ENCODE measurements around the gene ACSF3. TPM values are rescaled to one million over a fixed set of nuclear protein-coding genes. Genes with fewer than 3 reads are reported as not detected.
"Not testable (repeated sequence)": the region's sequence is repeated elsewhere in the genome, so short reads cannot be mapped to it uniquely, and the experiment has no call there.

ACSF3 gene
- total RNA-seq, 1 experiment from 2014 or later, result 34.0 TPM

DNA sequence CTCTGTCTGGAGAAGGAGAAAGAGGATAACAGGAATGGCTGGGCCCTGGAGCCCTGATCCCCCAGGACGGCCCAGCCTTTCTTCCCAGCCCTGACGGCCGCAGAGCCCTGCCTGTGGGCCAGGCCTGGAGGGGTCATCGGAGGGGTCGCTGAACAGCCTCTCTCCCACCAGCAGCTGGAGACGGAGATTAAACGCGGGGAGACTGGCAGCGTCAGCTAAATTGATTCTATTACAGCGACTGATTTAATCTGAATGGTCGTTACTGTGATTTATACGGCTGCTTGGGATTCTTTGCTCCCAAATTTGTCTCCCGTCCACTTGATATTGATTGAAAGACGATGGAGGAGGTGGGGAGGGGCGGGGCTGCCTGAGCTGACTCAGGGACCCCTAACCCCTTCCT is 70.8 kb downstream of the ACSF3 start:
- Histone ChIP-seq H3K27me3 (ENCODE audit: insufficient read depth, low read depth) (no peaks in the 10 kb centered on the region), H3K4me3 (no peak overlapping the region), H3K9me3 (ENCODE audit: insufficient read depth, low read depth) (no peaks in the 10 kb centered on the region), H3K4me2 (no peak overlapping the region), H3F3A (ENCODE audit: insufficient read depth, low read depth) (0 out of 2 replicates have a peak, but pooled peaks cover 3% of the 10 kb centered on the region), H3K27ac (no peak overlapping the region), H4K20me1 (ENCODE audit: insufficient read depth) (no peaks in the 10 kb centered on the region), H3K9me2 (ENCODE audit: insufficient read depth) (no peaks in the 10 kb centered on the region), H3K36me3 (ENCODE audit: low read depth) (no peaks in the 10 kb centered on the region), H3K4me1 (replicated peaks; ENCODE audit: insufficient read depth) (peaks cover 6% of the 10 kb centered on the region; the same call in 1 of the 2 replicates), H2AFZ (no peak overlapping the region), H3K79me2 (ENCODE audit: low read depth) (no peaks in the 10 kb centered on the region)
- intact Hi-C loops (cut with micrococcal nuclease; ENCODE audit: unreplicated experiment), result no loop called here
- CTCF ChIA-PET, result interaction anchor here (0.6 kb wide), 1 partner anchor 1276 kb away, joined by 3 read pairs; no protein-coding TSS in a partner anchor
- BruUV-seq (replicated peaks), result no TSS peak
- POLR2A ChIA-PET (ENCODE audit: unreplicated experiment), result no interaction called here
- TF ChIP-seq EZH2 (IDR thresholded peaks at IDR 0.05; ENCODE audit: low read depth), result no peak
- TF ChIP-seq, protein P1, sequence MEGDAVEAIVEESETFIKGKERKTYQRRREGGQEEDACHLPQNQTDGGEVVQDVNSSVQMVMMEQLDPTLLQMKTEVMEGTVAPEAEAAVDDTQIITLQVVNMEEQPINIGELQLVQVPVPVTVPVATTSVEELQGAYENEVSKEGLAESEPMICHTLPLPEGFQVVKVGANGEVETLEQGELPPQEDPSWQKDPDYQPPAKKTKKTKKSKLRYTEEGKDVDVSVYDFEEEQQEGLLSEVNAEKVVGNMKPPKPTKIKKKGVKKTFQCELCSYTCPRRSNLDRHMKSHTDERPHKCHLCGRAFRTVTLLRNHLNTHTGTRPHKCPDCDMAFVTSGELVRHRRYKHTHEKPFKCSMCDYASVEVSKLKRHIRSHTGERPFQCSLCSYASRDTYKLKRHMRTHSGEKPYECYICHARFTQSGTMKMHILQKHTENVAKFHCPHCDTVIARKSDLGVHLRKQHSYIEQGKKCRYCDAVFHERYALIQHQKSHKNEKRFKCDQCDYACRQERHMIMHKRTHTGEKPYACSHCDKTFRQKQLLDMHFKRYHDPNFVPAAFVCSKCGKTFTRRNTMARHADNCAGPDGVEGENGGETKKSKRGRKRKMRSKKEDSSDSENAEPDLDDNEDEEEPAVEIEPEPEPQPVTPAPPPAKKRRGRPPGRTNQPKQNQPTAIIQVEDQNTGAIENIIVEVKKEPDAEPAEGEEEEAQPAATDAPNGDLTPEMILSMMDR (conservative IDR thresholded peaks at IDR 0.05), result no peak
- DNase-seq, result no peak

DNA sequence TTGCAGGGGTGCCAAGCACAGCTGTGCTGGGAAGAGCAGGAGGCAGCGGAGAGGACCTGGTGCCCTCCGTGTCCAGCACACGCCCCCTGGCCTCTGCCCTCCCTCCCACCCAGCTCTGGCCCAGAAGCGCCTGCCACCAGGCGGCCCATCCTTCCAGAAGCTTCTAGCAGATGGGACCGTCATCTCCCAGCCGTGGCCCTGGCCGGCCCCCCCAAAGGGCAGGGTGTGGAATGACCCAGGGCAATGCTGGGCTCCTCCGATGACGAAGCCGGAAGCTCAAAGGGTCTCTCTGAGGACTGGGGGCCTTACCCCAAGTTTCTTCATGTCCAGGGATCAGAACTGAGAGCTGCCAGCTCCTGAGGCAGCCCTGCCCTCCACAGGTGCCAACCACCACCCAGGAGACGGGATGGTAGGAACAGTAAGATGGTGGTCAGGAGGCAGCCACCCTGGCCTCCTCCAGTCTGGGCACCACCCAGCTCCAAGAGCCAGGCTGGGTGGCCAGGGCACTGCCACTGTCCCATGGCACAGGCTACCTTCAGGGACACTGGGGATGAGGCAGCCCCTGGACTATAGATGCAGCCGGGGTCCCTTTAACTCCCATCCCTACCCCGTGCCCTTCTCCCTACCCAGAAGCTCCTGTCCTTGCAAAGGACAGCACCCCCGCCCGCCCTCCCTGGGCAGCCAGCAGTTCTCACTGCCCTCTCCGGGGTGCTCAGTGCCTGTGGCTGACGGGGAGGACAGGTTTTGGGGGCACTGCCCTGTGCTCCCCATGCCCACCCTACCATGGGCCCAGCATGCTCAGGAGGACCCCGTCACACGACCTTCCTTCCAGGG is 71.4 kb downstream of the ACSF3 start:
- Histone ChIP-seq H3K9me2 (ENCODE audit: insufficient read depth) (no peaks in the 10 kb centered on the region), H3K27me3 (ENCODE audit: insufficient read depth, low read depth) (no peaks in the 10 kb centered on the region), H2AFZ (no peak overlapping the region), H4K20me1 (ENCODE audit: insufficient read depth) (no peaks in the 10 kb centered on the region), H3K79me2 (ENCODE audit: low read depth) (no peaks in the 10 kb centered on the region), H3K27ac (no peak overlapping the region), H3K4me2 (no peak overlapping the region), H3K4me1 (replicated peaks; ENCODE audit: insufficient read depth) (peaks cover 6% of the 10 kb centered on the region; the same call in 1 of the 2 replicates), H3K9me3 (ENCODE audit: insufficient read depth, low read depth) (no peaks in the 10 kb centered on the region), H3F3A (ENCODE audit: insufficient read depth, low read depth) (peaks cover 5% of the 10 kb centered on the region; the same call in 1 of the 2 replicates), H3K4me3 (no peak overlapping the region), H3K36me3 (ENCODE audit: low read depth) (no peaks in the 10 kb centered on the region)
- CTCF ChIA-PET, result no interaction called here
- intact Hi-C loops (cut with micrococcal nuclease; ENCODE audit: unreplicated experiment), result loop anchor here (5.0 kb wide), 2 partner anchors 223 to 428 kb away; no protein-coding TSS in a partner anchor
- DNase-seq, result no peak
- POLR2A ChIA-PET (ENCODE audit: unreplicated experiment), result no interaction called here
- TF ChIP-seq EZH2 (IDR thresholded peaks at IDR 0.05; ENCODE audit: low read depth), result no peak
- TF ChIP-seq, protein P1 (conservative IDR thresholded peaks at IDR 0.05), result no peak
- BruUV-seq (replicated peaks), result no TSS peak

DNA sequence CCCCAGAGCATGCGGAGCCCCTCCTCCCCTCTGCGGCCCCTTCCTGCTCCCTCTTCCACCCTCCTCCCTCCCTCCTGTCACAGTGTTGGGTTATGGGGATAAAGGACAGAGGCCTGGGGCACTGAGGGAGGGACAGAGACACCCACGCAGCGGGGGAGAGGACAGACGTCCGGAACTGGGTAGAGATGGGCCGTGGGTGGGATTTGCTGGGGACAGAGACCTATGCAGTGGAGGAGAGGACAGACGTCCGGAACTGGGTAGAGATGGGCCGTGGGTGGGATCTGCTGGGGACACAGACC is 72.0 kb downstream of the ACSF3 start:
- POLR2A ChIA-PET (ENCODE audit: unreplicated experiment); H3K9me3 ChIP-seq (ENCODE audit: insufficient read depth, low read depth); H4K20me1 ChIP-seq (ENCODE audit: insufficient read depth); H3K4me3 ChIP-seq; H3K79me2 ChIP-seq (ENCODE audit: low read depth); H2AFZ ChIP-seq; H3K27ac ChIP-seq; H3K9me2 ChIP-seq (ENCODE audit: insufficient read depth); H3K4me1 ChIP-seq (replicated peaks; ENCODE audit: insufficient read depth); BruUV-seq (replicated peaks); H3K27me3 ChIP-seq (ENCODE audit: insufficient read depth, low read depth); H3F3A ChIP-seq (ENCODE audit: insufficient read depth, low read depth); H3K4me2 ChIP-seq; CTCF ChIA-PET; DNase-seq; H3K36me3 ChIP-seq (ENCODE audit: low read depth): not testable (repeated sequence)
- intact Hi-C loops (cut with micrococcal nuclease; ENCODE audit: unreplicated experiment), result loop anchor here (5.0 kb wide), 2 partner anchors 223 to 428 kb away; no protein-coding TSS in a partner anchor

Data from PC-9 (cell line).